Parathyroid adenoma (tissue), 2 donors: ENCODE results near the gene VAT1L.

ENCODE experiments used
- H2AFZ ChIP-seq: fragments of 300-600 bp; sonication (generic); one replicate; pipeline ENCODE4 v1.7.0; 2017; ENCODE audit warnings: antibody characterized with exemption, mild to moderate bottlenecking
- H3K27ac ChIP-seq: fragments of 300-600 bp; sonication (generic); one replicate; pipeline ENCODE4 v1.7.0; 2017
- H3K27me3 ChIP-seq: fragments of 300-600 bp; sonication (generic); one replicate; pipeline ENCODE4 v1.7.0; 2017; ENCODE audit warnings: low read length; ENCODE audit not compliant: control insufficient read depth, insufficient read depth
- H3K36me3 ChIP-seq: fragments of 300-600 bp; sonication (generic); one replicate; pipeline ENCODE4 v1.7.0; 2017; ENCODE audit warnings: low read length; ENCODE audit not compliant: control insufficient read depth, insufficient read depth
- H3K4me1 ChIP-seq: fragments of 300-600 bp; sonication (generic); one replicate; pipeline ENCODE4 v1.7.0; 2017; ENCODE audit warnings: control low read depth
- H3K4me2 ChIP-seq: fragments of 300-600 bp; sonication (generic); one replicate; pipeline ENCODE4 v1.7.0; 2017; ENCODE audit warnings: low read length
- H3K4me3 ChIP-seq: fragments of 300-600 bp; sonication (generic); one replicate; pipeline ENCODE4 v1.7.0; 2017; ENCODE audit warnings: low read depth, low read length
- H3K79me2 ChIP-seq: fragments of 300-600 bp; sonication (generic); one replicate; pipeline ENCODE4 v1.7.0; 2017; ENCODE audit warnings: control low read depth
- H3K9ac ChIP-seq: fragments of 300-600 bp; sonication (generic); one replicate; pipeline ENCODE4 v1.7.0; 2017; ENCODE audit warnings: mild to moderate bottlenecking
- H3K9me3 ChIP-seq: fragments of 300-600 bp; sonication (generic); one replicate; pipeline ENCODE4 v1.7.0; 2017; ENCODE audit warnings: low read length; ENCODE audit not compliant: control insufficient read depth
- CTCF ChIP-seq: fragments of 300-600 bp; sonication (generic); IDR thresholded peaks from one replicate; pipeline ENCODE4 v1.7.0; 2017; ENCODE audit warnings: antibody characterized with exemption, mild to moderate bottlenecking
- donor health status: primary hyperparathyroidism.

Gene VAT1L

DNA sequence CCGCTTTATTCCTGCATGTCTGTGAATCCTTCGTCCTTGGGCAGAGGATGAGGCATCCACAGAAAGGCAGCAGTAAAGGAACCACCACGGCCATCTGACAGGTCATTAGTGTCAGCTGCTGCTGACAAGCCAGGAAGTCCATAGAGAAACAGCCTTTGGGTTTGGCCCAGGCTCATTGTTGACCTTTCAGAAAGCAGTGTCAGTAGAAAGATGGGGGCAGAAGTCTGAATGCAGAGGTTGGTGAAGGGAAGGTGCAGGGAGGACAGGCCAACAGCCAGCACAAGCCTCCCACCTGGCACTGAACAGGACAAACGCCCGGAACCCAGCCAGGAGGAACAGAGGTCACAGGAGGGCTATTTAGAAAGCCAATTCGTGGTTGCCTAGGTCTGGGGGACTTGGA, 105.8 kb downstream of the VAT1L start:
- Histone ChIP-seq H2AFZ (no peak overlapping the region), H3K27ac (no peak overlapping the region), H3K9me3 (no peaks in the 10 kb centered on the region), H3K4me3 (no peak overlapping the region), H3K4me2 (no peak overlapping the region), H3K27me3 (no peaks in the 10 kb centered on the region), H3K36me3 (no peaks in the 10 kb centered on the region), H3K4me1 (peaks cover 14% of the 10 kb centered on the region), H3K79me2 (no peaks in the 10 kb centered on the region), H3K9ac (no peak overlapping the region)
- no peak for TF ChIP-seq CTCF

GRCh38 chr16:77895962-77896361, 107.6 kb downstream of the VAT1L start:
- Histone ChIP-seq H3K27me3 (no peaks in the 10 kb centered on the region), H3K79me2 (no peaks in the 10 kb centered on the region), H3K4me2 (no peak overlapping the region), H3K27ac (no peak overlapping the region), H2AFZ (no peak overlapping the region), H3K36me3 (no peaks in the 10 kb centered on the region), H3K4me3 (no peak overlapping the region), H3K4me1 (peaks cover 16% of the 10 kb centered on the region), H3K9ac (no peak overlapping the region), H3K9me3 (no peaks in the 10 kb centered on the region)
- TF ChIP-seq CTCF: no peak

DNA sequence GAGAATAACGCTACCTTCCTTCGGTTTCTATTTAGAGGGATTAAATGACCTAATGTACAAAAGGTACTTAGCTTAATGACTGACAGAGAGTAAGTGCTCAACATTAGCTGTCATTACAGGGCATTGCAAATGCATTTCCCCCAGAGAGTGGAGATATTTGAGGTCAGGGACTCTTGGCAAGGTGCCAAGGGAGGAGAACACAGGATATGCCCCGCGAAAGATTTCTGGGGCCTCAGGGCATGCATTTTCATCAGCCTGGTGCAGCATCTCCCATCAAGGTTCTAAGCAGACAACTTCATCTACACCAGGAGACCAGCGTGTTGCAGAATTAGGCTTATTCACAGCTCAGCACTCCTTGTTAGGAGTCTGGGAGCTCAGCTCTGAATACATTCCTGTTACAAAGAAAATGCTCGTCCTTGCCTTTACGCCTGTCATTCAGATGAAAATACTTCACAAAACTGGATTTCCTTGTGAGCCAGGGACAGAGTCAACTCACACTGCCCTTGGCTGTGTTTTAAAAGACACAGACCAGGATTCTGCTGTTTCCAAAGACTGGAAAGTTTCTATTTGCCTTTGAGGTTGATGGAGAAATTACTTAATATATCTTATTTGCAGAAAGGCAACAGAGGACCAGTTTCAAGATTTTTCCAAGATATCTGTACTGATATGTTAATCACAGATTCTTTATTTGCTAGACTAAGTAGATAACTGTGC, 108.2 kb downstream of the VAT1L start:
- H3K4me1 ChIP-seq: peaks cover 16% of the 10 kb centered on the region
- no peaks in the 10 kb centered on the region for H3K79me2 ChIP-seq
- no peak for TF ChIP-seq CTCF
- no peaks in the 10 kb centered on the region for H3K27me3 ChIP-seq
- peak overlapping the region; percentile 0 for H3K4me2 ChIP-seq
- no peak overlapping the region for H3K4me3 ChIP-seq
- H2AFZ ChIP-seq: no peak overlapping the region
- H3K9me3 ChIP-seq: no peaks in the 10 kb centered on the region
- H3K9ac ChIP-seq: no peak overlapping the region
- H3K36me3 ChIP-seq: no peaks in the 10 kb centered on the region
- H3K27ac ChIP-seq: no peak overlapping the region

DNA sequence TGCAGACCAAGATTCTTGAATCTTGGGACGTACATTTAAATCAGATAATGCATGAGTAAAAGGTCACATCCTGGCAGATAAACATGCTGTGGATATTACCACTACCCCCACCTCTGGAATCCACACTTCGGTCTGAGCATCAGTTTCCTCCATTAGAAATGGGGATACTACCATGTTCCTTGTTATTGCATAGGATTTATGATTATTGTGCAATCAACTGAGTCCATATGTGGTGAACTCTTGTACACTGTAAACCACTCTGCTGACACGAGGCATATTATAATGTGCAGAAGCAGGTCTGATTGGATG, 108.7 kb downstream of the VAT1L start:
- no peak overlapping the region for H2AFZ ChIP-seq
- no peak overlapping the region for H3K27ac ChIP-seq
- H3K27me3 ChIP-seq: no peaks in the 10 kb centered on the region
- no peak for TF ChIP-seq CTCF
- H3K9ac ChIP-seq: no peak overlapping the region
- peak overlapping the region; percentile 0 for H3K4me2 ChIP-seq
- no peak overlapping the region for H3K4me3 ChIP-seq
- peaks cover 16% of the 10 kb centered on the region for H3K4me1 ChIP-seq
- H3K79me2 ChIP-seq: no peaks in the 10 kb centered on the region
- H3K36me3 ChIP-seq: no peaks in the 10 kb centered on the region
- no peaks in the 10 kb centered on the region for H3K9me3 ChIP-seq
